Central memory CD4-positive, alpha-beta T cell (primary cell): ENCODE measurements around the gene DNMT3A.

Experiments used
- DNase-seq: peaks from one replicate; pipeline ENCODE4 v3.0.0; 2022

DNMT3A gene

GRCh38 chr2:25342372-25343186 lies 854 bp upstream of the DNMT3A start:
- DNase-seq: peak; percentile 77

GRCh38 chr2:25341011-25341727 lies 556 bp downstream of the DNMT3A start:
- DNase-seq: peak; percentile 14

GRCh38 chr2:25340181-25340921 lies 1.4 kb downstream of the DNMT3A start:
- DNase-seq: peak; percentile 9

- no peak for DNase-seq
Observed at GRCh38 chr2:25339791-25340180, 1.9 kb downstream of the DNMT3A start.

GRCh38 chr2:25339211-25339674 lies 2.5 kb downstream of the DNMT3A start:
- DNase-seq: no peak

GRCh38 chr2:25338401-25338800 lies 3.3 kb downstream of the DNMT3A start:
- no peak for DNase-seq

- no peak for DNase-seq
Observed at GRCh38 chr2:25337891-25338290, 3.8 kb downstream of the DNMT3A start.

- peak; percentile 23 for DNase-seq
Observed at GRCh38 chr2:25337276-25337675, 4.4 kb downstream of the DNMT3A start.

GRCh38 chr2:25336383-25336841 lies 5.3 kb downstream of the DNMT3A start:
- DNase-seq: no peak

GRCh38 chr2:25335971-25336370 lies 5.8 kb downstream of the DNMT3A start:
- DNase-seq: no peak

GRCh38 chr2:25335204-25335603 lies 6.5 kb downstream of the DNMT3A start:
- DNase-seq: no peak

- no peak for DNase-seq
Observed at GRCh38 chr2:25334482-25334881, 7.2 kb downstream of the DNMT3A start.

GRCh38 chr2:25333981-25334380 lies 7.7 kb downstream of the DNMT3A start:
- DNase-seq: peak; percentile 32

- no peak for DNase-seq
Observed at GRCh38 chr2:25332571-25332970, 9.2 kb downstream of the DNMT3A start.

GRCh38 chr2:25331686-25332365 lies 9.9 kb downstream of the DNMT3A start:
- no peak for DNase-seq

GRCh38 chr2:25330937-25331336 lies 10.8 kb downstream of the DNMT3A start:
- DNase-seq: no peak

- no peak for DNase-seq
Observed at GRCh38 chr2:25330273-25330672, 11.5 kb downstream of the DNMT3A start.

GRCh38 chr2:25328152-25329085 lies 13.3 kb downstream of the DNMT3A start:
- DNase-seq: no peak

- no peak for DNase-seq
Observed at GRCh38 chr2:25326326-25327013, 15.3 kb downstream of the DNMT3A start.

- no peak for DNase-seq
Observed at GRCh38 chr2:25324905-25325592, 16.7 kb downstream of the DNMT3A start.
